Neural progenitor cell (in vitro differentiated cells): ENCODE data around the gene RXRA. TPM values are rescaled to one million over a fixed set of nuclear protein-coding genes. Genes with fewer than 3 reads are reported as not detected.

Experiments
- DNase-seq: peaks from one replicate; pipeline ENCODE4 v3.0.0-alpha.2; 2016; ENCODE audit warnings: low spot score
- H2AFZ ChIP-seq: fragments of 200-600 bp; sonication (generic); replicated peaks from 2 replicates; pipeline ENCODE4 v1.6.1; 2016; ENCODE audit warnings: antibody characterized with exemption
- H3F3A ChIP-seq: fragments of 200-600 bp; sonication (generic); 2 replicates; pipeline ENCODE4 v1.6.1; 2016; ENCODE audit warnings: antibody characterized with exemption, low read depth
- H3K27ac ChIP-seq: fragments of 200-600 bp; sonication (generic); 2 replicates; pipeline ENCODE4 v1.5.1; 2016; ENCODE audit warnings: mild to moderate bottlenecking
- H3K27me3 ChIP-seq: fragments of 200-600 bp; sonication (generic); 2 replicates; pipeline ENCODE4 v1.6.1; 2016; ENCODE audit warnings: mild to moderate bottlenecking, moderate library complexity
- H3K36me3 ChIP-seq: fragments of 200-600 bp; sonication (generic); 2 replicates; pipeline ENCODE4 v1.5.1; 2016
- H3K4me1 ChIP-seq: fragments of 200-600 bp; sonication (generic); 2 replicates; pipeline ENCODE4 v1.6.1; 2016; ENCODE audit warnings: mixed run types
- H3K4me2 ChIP-seq: fragments of 200-600 bp; sonication (generic); 2 replicates; pipeline ENCODE4 v1.6.1; 2016
- H3K4me3 ChIP-seq: fragments of 200-600 bp; sonication (generic); 2 replicates; pipeline ENCODE4 v1.5.1; 2016
- H3K79me2 ChIP-seq: fragments of 200-600 bp; sonication (generic); 2 replicates; pipeline ENCODE4 v1.6.1; 2016; ENCODE audit warnings: low read depth
- H3K9ac ChIP-seq: fragments of 200-600 bp; sonication (generic); 2 replicates; pipeline ENCODE4 v1.6.1; 2016
- H3K9me3 ChIP-seq: fragments of 200-600 bp; sonication (generic); 2 replicates; pipeline ENCODE4 v1.5.1; 2016; ENCODE audit warnings: low read depth
- H4K20me1 ChIP-seq: fragments of 200-600 bp; sonication (generic); 2 replicates; pipeline ENCODE4 v1.6.1; 2016; ENCODE audit warnings: low read depth
- H3K27ac Mint-ChIP-seq: 3 replicates; pipeline ENCODE4 v1.8.0; 2021; ENCODE audit warnings: mixed read lengths
- H3K27me3 Mint-ChIP-seq: 2 replicates; pipeline ENCODE4 v1.8.0; 2022; ENCODE audit warnings: low read depth, mild to moderate bottlenecking, inconsistent platforms, moderate library complexity, mixed read lengths; ENCODE audit not compliant: insufficient read depth
- H3K36me3 Mint-ChIP-seq: 3 replicates; pipeline ENCODE4 v1.8.0; 2021; ENCODE audit warnings: mixed read lengths
- H3K4me1 Mint-ChIP-seq: 3 replicates; pipeline ENCODE4 v1.8.0; 2021; ENCODE audit warnings: mixed read lengths
- H3K4me3 Mint-ChIP-seq: 3 replicates; pipeline ENCODE4 v1.8.0; 2021; ENCODE audit warnings: mild to moderate bottlenecking, moderate library complexity, mixed read lengths
- H3K9me3 Mint-ChIP-seq: 3 replicates; pipeline ENCODE4 v1.8.0; 2020; ENCODE audit warnings: mixed read lengths
- EZH2 ChIP-seq: fragments of 200-600 bp; sonication (generic); IDR thresholded peaks from 2 replicates; pipeline ENCODE4 v1.6.1; 2017; ENCODE audit warnings: antibody characterized with exemption, mild to moderate bottlenecking, moderate library complexity
- EZH2phosphoT487 ChIP-seq: fragments of 200-600 bp; sonication (generic); IDR thresholded peaks from 2 replicates; pipeline ENCODE4 v1.6.1; 2017; ENCODE audit warnings: antibody characterized with exemption
- total RNA-seq: library from RNA; depleted of rRNA; stranded (reverse); fragments of >200 nt; gene quantifications from 2 replicates; pipeline ENCODE4 v1.2.3, GENCODE V29; 2015; ENCODE audit warnings: low replicate concordance
- TF ChIP-seq, protein P1 (sequence below): fragments of 200-600 bp; sonication (generic); IDR thresholded peaks from 2 replicates; pipeline ENCODE4 v1.5.1; 2017; ENCODE audit warnings: antibody characterized with exemption, mild to moderate bottlenecking

Gene RXRA
- total RNA-seq, 1 donor from 2014 or later = 11.6 TPM

DNA sequence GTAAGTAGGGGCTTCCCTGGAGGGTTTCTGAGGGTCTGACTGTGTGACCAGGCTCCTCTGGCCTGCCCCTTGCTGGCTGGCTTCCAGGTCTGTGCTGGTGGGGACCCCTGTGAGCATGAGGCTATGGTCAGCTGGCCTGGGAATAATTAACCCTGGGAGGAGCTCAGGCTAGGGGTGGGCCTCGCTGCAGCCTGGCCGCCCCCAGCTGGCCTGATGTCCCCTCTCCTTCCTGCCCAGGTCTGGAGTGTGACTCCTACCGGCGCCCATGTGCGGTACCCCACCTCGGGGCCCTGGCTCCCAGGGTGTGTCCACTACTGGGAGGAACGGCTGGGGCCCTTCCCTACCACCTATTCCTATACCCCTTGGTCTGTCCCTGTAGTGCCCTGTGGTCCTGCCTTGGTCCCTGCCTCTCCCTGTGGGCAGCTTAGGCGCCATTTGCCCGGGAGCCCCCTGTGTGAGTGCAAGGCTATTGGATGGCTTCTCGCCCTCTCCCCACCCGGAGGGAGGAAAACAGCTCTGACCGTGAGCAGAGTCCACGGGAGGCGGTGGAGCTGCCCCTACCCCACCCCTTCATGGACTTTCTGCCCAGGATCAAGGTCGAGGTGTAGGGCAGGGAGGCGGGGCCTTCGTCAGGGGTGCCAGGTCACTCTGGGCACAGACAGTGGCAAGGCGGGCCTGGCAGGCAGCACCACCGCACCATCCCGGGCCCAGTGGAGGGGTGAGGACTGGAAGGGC lies 9.4 kb downstream of the RXRA start:
- Histone ChIP-seq H3K4me1 (peaks cover 17% of the 10 kb centered on the region), H4K20me1 (peaks cover 100% of the 10 kb centered on the region)
- no peaks in the 10 kb centered on the region for H3K9me3 Mint-ChIP-seq

GRCh38 chr9:134336228-134336627 lies 10.0 kb downstream of the RXRA start:
- no peak overlapping the region for H3K27ac ChIP-seq
- DNase-seq = no peak
- Mint-ChIP-seq H3K36me3 (no peaks in the 10 kb centered on the region), H3K4me3 (no peak overlapping the region), H3K27me3 (no peaks in the 10 kb centered on the region), H3K9me3 (no peaks in the 10 kb centered on the region), H3K4me1 (peaks cover 20% of the 10 kb centered on the region), H3K27ac (no peak overlapping the region)
- TF ChIP-seq, protein P1, sequence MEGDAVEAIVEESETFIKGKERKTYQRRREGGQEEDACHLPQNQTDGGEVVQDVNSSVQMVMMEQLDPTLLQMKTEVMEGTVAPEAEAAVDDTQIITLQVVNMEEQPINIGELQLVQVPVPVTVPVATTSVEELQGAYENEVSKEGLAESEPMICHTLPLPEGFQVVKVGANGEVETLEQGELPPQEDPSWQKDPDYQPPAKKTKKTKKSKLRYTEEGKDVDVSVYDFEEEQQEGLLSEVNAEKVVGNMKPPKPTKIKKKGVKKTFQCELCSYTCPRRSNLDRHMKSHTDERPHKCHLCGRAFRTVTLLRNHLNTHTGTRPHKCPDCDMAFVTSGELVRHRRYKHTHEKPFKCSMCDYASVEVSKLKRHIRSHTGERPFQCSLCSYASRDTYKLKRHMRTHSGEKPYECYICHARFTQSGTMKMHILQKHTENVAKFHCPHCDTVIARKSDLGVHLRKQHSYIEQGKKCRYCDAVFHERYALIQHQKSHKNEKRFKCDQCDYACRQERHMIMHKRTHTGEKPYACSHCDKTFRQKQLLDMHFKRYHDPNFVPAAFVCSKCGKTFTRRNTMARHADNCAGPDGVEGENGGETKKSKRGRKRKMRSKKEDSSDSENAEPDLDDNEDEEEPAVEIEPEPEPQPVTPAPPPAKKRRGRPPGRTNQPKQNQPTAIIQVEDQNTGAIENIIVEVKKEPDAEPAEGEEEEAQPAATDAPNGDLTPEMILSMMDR = no peak
- TF ChIP-seq EZH2 (no peak), EZH2phosphoT487 (no peak)
- no peaks in the 10 kb centered on the region for H3K9me3 ChIP-seq
- peaks cover 100% of the 10 kb centered on the region for H4K20me1 ChIP-seq
- H3K4me1 ChIP-seq = peaks cover 11% of the 10 kb centered on the region
- H3F3A ChIP-seq = no peaks in the 10 kb centered on the region
- H3K27me3 ChIP-seq = no peaks in the 10 kb centered on the region
- H3K4me2 ChIP-seq = no peak overlapping the region
- H3K9ac ChIP-seq = no peak overlapping the region
- no peak overlapping the region for H2AFZ ChIP-seq
- no peaks in the 10 kb centered on the region for H3K36me3 ChIP-seq
- peaks cover 100% of the 10 kb centered on the region for H3K79me2 ChIP-seq
- no peak overlapping the region for H3K4me3 ChIP-seq

More for the DNA sequence above, 9.4 kb downstream of the RXRA start:
- H3K27me3 ChIP-seq = no peaks in the 10 kb centered on the region
- H3K9me3 ChIP-seq = no peaks in the 10 kb centered on the region
- no peak for DNase-seq
- TF ChIP-seq EZH2phosphoT487 = no peak
- TF ChIP-seq EZH2 = no peak
- TF ChIP-seq, protein P1 = no peak
- no peaks in the 10 kb centered on the region for H3F3A ChIP-seq
- Mint-ChIP-seq H3K4me1 (peaks cover 24% of the 10 kb centered on the region), H3K27me3 (no peaks in the 10 kb centered on the region), H3K36me3 (no peaks in the 10 kb centered on the region), H3K4me3 (no peak overlapping the region), H3K27ac (no peak overlapping the region)
- H3K79me2 ChIP-seq = peaks cover 100% of the 10 kb centered on the region
- H3K4me3 ChIP-seq = no peak overlapping the region
- H2AFZ ChIP-seq = no peak overlapping the region
- no peak overlapping the region for H3K4me2 ChIP-seq
- no peaks in the 10 kb centered on the region for H3K36me3 ChIP-seq
- no peak overlapping the region for H3K9ac ChIP-seq
- H3K27ac ChIP-seq = no peak overlapping the region

- Histone ChIP-seq H3K27me3 (no peaks in the 10 kb centered on the region), H3K4me3 (no peak overlapping the region), H3K36me3 (no peaks in the 10 kb centered on the region), H3K27ac (no peak overlapping the region), H3K9ac (no peak overlapping the region), H3F3A (no peaks in the 10 kb centered on the region), H3K79me2 (peaks cover 100% of the 10 kb centered on the region), H3K4me1 (peaks cover 8% of the 10 kb centered on the region), H4K20me1 (peaks cover 100% of the 10 kb centered on the region), H2AFZ (no peak overlapping the region), H3K4me2 (no peak overlapping the region), H3K9me3 (no peaks in the 10 kb centered on the region)
- Mint-ChIP-seq H3K36me3 (no peaks in the 10 kb centered on the region), H3K4me3 (no peak overlapping the region), H3K4me1 (peaks cover 18% of the 10 kb centered on the region), H3K9me3 (no peaks in the 10 kb centered on the region), H3K27ac (peak overlapping the region; percentile 69), H3K27me3 (peaks cover 2% of the 10 kb centered on the region)
- DNase-seq = no peak
- TF ChIP-seq EZH2 = no peak
- no peak for TF ChIP-seq EZH2phosphoT487
- TF ChIP-seq, protein P1 = no peak
Observed at GRCh38 chr9:134336924-134337323, 10.7 kb downstream of the RXRA start.
